ENCODE measurements around the gene RAF1.

DNA sequence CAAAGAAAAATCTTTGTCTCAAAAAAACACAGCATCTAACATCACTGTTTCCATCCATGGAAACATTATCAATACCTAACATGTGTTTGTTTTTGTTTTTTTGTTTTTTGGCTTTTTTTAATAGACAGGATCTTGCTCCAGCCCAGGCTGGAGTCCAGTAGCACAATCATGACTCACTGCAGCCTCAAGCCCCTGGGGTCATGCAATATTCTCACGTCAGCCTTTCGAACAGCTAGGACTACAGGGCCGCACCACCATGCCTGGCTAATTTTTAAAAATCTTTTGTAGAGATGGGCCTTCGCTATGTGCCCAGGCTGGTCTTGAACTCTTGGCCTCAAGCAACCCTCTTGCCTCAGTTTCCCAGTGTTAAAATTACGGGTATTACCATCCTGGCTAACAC, 52.8 kb downstream of the RAF1 start:
- TF ChIP-seq CTCF (IDR thresholded peaks at IDR 0.05) (no peak), POLR2A (IDR thresholded peaks at IDR 0.05) (no peak), POLR2AphosphoS5 (IDR thresholded peaks at IDR 0.05) (no peak)

Data from stomach (tissue), 4 donors.